Measurements from ENCODE around the gene PRDX2. TPM values are rescaled to one million over a fixed set of nuclear protein-coding genes. Genes with fewer than 3 reads are reported as not detected.

The PRDX2 gene
- total and polyA plus RNA-seq, 2 experiments from 2014 or later: 346 to 465 TPM

GRCh38 chr19:12834566-12834943, 33.0 kb upstream of the PRDX2 start, which contains the start of gene RTBDN:
Gene RTBDN, minus strand, starts transcription at chr19:12834579. Its CDS starts 4,600 bp downstream, at chr19:12829979.
- Histone ChIP-seq H3F3A (replicated peaks; ENCODE audit: low read depth) (peaks cover 50% of the 10 kb centered on the region), H3K27me3 (ENCODE audit: insufficient read depth) (peaks cover 14% of the 10 kb centered on the region), H3K36me3 (ENCODE audit: insufficient read depth) (no peaks in the 10 kb centered on the region), H3K27ac (ENCODE audit: low read depth) (0 out of 2 replicates have a peak within 1 kb of the TSS, but pooled peaks have one; percentile 50), H3K79me2 (replicated peaks; ENCODE audit: insufficient read depth) (peaks cover 2% of the 10 kb centered on the region; the same call in 1 of the 2 replicates), H3K9me2 (ENCODE audit: insufficient read depth) (no peaks in the 10 kb centered on the region), H3K4me1 (ENCODE audit: insufficient read depth) (peaks cover 31% of the 10 kb centered on the region), H3K4me3 (peak within 1 kb of the TSS; percentile 77), H4K20me1 (replicated peaks; ENCODE audit: insufficient read depth) (peaks cover 11% of the 10 kb centered on the region; the same call in 1 of the 2 replicates), H3K4me2 (peak within 1 kb of the TSS; percentile 90), H2AFZ (peak within 1 kb of the TSS; percentile 83)
- Mint-ChIP-seq H3K4me3 (peak within 1 kb of the TSS; percentile 75), H3K4me1 (peaks cover 35% of the 10 kb centered on the region), H3K36me3 (ENCODE audit: low read depth) (no peaks in the 10 kb centered on the region; the same call in 2 of the 3 replicates), H3K9me3 (no peaks in the 10 kb centered on the region), H3K27me3 (ENCODE audit: insufficient read depth, low read depth, poor library complexity) (peaks cover 32% of the 10 kb centered on the region), H3K27ac (no peak within 1 kb of the TSS)
- DNase-seq (ENCODE audit: low spot score): peak; percentile 71
- TF ChIP-seq ZNF114 (CRISPR knock-in tag; IDR thresholded peaks at IDR 0.05): no peak
- 0 out of 2 replicates have a peak, but pooled peaks have one; percentile 5 for TF ChIP-seq POLR2AphosphoS5 (IDR thresholded peaks at IDR 0.05; ENCODE audit: low read depth)
- ATAC-seq: no peak; the same call in 2 of the 3 replicates

DNA sequence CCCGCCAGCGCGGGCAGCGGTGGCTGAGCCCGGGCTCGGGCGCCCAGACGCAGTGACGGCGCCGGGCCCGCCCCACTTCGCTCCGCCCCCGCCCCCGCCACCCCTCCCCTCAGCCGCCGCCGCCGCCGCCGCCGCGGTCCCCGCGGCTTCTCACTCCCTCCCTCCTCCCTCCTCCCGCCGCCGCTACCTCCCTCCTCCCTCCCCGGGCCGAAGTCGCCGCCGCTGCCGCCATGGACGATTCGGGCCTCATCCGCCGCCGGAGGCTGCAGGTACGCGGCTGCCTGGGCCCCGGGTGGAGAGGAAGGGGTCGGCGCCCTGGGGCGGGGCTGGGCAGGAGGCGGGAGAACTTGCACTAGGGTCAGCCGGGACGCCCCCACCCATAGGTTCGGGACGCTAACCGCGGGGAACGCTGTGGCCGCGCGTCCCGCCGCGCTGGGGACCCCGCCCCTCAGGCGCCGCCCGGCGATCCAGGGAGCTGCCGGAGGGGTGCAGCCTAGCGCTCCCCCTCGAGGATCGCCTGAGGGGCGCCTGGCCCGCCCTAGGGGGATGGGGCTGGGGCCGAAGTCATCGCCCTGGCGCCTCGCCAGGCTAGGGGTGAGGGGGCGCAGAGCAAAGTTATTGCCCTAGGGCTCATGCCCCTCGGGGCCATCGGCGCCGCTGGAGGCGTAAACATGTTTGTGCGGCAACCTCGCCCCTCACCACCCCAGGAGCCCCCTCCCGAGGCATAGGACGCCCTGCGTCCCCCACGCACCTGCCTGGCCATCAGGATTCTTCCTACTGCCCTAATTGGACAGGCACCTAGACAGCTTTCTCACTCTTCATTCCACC, 32.4 kb upstream of the PRDX2 start:
- no peaks in the 10 kb centered on the region for H3K36me3 ChIP-seq (ENCODE audit: insufficient read depth)
- Mint-ChIP-seq H3K36me3 (ENCODE audit: low read depth) (no peaks in the 10 kb centered on the region; the same call in 2 of the 3 replicates), H3K9me3 (no peaks in the 10 kb centered on the region), H3K4me3 (peak overlapping the region; percentile 75), H3K27me3 (ENCODE audit: insufficient read depth, low read depth, poor library complexity) (peaks cover 32% of the 10 kb centered on the region), H3K27ac (no peak overlapping the region), H3K4me1 (peaks cover 29% of the 10 kb centered on the region)
- H4K20me1 ChIP-seq (replicated peaks; ENCODE audit: insufficient read depth): peaks cover 11% of the 10 kb centered on the region; the same call in 1 of the 2 replicates
- H2AFZ ChIP-seq: peak overlapping the region; percentile 83; the same call in 1 of the 2 replicates
- H3F3A ChIP-seq (replicated peaks; ENCODE audit: low read depth): peaks cover 47% of the 10 kb centered on the region
- H3K9me2 ChIP-seq (ENCODE audit: insufficient read depth): no peaks in the 10 kb centered on the region
- no peak for TF ChIP-seq ETS1 (IDR thresholded peaks at IDR 0.05)
- TF ChIP-seq, protein P1, sequence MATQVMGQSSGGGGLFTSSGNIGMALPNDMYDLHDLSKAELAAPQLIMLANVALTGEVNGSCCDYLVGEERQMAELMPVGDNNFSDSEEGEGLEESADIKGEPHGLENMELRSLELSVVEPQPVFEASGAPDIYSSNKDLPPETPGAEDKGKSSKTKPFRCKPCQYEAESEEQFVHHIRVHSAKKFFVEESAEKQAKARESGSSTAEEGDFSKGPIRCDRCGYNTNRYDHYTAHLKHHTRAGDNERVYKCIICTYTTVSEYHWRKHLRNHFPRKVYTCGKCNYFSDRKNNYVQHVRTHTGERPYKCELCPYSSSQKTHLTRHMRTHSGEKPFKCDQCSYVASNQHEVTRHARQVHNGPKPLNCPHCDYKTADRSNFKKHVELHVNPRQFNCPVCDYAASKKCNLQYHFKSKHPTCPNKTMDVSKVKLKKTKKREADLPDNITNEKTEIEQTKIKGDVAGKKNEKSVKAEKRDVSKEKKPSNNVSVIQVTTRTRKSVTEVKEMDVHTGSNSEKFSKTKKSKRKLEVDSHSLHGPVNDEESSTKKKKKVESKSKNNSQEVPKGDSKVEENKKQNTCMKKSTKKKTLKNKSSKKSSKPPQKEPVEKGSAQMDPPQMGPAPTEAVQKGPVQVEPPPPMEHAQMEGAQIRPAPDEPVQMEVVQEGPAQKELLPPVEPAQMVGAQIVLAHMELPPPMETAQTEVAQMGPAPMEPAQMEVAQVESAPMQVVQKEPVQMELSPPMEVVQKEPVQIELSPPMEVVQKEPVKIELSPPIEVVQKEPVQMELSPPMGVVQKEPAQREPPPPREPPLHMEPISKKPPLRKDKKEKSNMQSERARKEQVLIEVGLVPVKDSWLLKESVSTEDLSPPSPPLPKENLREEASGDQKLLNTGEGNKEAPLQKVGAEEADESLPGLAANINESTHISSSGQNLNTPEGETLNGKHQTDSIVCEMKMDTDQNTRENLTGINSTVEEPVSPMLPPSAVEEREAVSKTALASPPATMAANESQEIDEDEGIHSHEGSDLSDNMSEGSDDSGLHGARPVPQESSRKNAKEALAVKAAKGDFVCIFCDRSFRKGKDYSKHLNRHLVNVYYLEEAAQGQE (IDR thresholded peaks at IDR 0.05; ENCODE audit: unreplicated experiment): no peak
- no peak for TF ChIP-seq ZNF114 (CRISPR knock-in tag; IDR thresholded peaks at IDR 0.05)
- TF ChIP-seq POLR2AphosphoS5 (IDR thresholded peaks at IDR 0.05; ENCODE audit: low read depth): peak; percentile 46; the same call in 1 of the 2 replicates
- TF ChIP-seq JUNB (IDR thresholded peaks at IDR 0.05; ENCODE audit: unreplicated experiment): no peak
- TF ChIP-seq EZH2 (IDR thresholded peaks at IDR 0.05; ENCODE audit: low read depth, unreplicated experiment): no peak
- no peak for TF ChIP-seq EZH2phosphoT487 (IDR thresholded peaks at IDR 0.05; ENCODE audit: unreplicated experiment)
- TF ChIP-seq, protein P2, sequence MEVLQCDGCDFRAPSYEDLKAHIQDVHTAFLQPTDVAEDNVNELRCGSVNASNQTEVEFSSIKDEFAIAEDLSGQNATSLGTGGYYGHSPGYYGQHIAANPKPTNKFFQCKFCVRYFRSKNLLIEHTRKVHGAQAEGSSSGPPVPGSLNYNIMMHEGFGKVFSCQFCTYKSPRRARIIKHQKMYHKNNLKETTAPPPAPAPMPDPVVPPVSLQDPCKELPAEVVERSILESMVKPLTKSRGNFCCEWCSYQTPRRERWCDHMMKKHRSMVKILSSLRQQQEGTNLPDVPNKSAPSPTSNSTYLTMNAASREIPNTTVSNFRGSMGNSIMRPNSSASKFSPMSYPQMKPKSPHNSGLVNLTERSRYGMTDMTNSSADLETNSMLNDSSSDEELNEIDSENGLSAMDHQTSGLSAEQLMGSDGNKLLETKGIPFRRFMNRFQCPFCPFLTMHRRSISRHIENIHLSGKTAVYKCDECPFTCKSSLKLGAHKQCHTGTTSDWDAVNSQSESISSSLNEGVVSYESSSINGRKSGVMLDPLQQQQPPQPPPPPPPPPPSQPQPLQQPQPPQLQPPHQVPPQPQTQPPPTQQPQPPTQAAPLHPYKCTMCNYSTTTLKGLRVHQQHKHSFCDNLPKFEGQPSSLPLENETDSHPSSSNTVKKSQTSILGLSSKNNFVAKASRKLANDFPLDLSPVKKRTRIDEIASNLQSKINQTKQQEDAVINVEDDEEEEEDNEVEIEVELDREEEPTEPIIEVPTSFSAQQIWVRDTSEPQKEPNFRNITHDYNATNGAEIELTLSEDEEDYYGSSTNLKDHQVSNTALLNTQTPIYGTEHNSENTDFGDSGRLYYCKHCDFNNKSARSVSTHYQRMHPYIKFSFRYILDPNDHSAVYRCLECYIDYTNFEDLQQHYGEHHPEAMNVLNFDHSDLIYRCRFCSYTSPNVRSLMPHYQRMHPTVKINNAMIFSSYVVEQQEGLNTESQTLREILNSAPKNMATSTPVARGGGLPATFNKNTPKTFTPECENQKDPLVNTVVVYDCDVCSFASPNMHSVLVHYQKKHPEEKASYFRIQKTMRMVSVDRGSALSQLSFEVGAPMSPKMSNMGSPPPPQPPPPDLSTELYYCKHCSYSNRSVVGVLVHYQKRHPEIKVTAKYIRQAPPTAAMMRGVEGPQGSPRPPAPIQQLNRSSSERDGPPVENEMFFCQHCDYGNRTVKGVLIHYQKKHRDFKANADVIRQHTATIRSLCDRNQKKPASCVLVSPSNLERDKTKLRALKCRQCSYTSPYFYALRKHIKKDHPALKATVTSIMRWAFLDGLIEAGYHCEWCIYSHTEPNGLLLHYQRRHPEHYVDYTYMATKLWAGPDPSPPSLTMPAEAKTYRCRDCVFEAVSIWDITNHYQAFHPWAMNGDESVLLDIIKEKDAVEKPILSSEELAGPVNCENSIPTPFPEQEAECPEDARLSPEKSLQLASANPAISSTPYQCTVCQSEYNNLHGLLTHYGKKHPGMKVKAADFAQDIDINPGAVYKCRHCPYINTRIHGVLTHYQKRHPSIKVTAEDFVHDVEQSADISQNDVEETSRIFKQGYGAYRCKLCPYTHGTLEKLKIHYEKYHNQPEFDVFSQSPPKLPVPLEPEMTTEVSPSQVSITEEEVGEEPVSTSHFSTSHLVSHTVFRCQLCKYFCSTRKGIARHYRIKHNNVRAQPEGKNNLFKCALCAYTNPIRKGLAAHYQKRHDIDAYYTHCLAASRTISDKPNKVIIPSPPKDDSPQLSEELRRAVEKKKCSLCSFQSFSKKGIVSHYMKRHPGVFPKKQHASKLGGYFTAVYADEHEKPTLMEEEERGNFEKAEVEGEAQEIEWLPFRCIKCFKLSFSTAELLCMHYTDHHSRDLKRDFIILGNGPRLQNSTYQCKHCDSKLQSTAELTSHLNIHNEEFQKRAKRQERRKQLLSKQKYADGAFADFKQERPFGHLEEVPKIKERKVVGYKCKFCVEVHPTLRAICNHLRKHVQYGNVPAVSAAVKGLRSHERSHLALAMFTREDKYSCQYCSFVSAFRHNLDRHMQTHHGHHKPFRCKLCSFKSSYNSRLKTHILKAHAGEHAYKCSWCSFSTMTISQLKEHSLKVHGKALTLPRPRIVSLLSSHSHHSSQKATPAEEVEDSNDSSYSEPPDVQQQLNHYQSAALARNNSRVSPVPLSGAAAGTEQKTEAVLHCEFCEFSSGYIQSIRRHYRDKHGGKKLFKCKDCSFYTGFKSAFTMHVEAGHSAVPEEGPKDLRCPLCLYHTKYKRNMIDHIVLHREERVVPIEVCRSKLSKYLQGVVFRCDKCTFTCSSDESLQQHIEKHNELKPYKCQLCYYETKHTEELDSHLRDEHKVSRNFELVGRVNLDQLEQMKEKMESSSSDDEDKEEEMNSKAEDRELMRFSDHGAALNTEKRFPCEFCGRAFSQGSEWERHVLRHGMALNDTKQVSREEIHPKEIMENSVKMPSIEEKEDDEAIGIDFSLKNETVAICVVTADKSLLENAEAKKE (CRISPR knock-in tag; IDR thresholded peaks at IDR 0.05): no peak
- ATAC-seq (peak; percentile 8), DNase-seq (ENCODE audit: low spot score) (peak; percentile 74)
- no peaks in the 10 kb centered on the region; the same call in 1 of the 2 replicates for H3K79me2 ChIP-seq (replicated peaks; ENCODE audit: insufficient read depth)
- no peak overlapping the region for H3K27ac ChIP-seq (ENCODE audit: low read depth)
- peak overlapping the region; percentile 77 for H3K4me3 ChIP-seq
- peaks cover 14% of the 10 kb centered on the region for H3K27me3 ChIP-seq (ENCODE audit: insufficient read depth)
- H3K4me2 ChIP-seq: peak overlapping the region; percentile 90
- H3K4me1 ChIP-seq (ENCODE audit: insufficient read depth): peaks cover 27% of the 10 kb centered on the region
